ENCODE measurements around the gene TBC1D5. TPM values are rescaled to one million over a fixed set of nuclear protein-coding genes. Genes with fewer than 3 reads are reported as not detected.

Gene TBC1D5
- total RNA-seq, 1 experiment from 2014 or later: 38.3 TPM

DNA sequence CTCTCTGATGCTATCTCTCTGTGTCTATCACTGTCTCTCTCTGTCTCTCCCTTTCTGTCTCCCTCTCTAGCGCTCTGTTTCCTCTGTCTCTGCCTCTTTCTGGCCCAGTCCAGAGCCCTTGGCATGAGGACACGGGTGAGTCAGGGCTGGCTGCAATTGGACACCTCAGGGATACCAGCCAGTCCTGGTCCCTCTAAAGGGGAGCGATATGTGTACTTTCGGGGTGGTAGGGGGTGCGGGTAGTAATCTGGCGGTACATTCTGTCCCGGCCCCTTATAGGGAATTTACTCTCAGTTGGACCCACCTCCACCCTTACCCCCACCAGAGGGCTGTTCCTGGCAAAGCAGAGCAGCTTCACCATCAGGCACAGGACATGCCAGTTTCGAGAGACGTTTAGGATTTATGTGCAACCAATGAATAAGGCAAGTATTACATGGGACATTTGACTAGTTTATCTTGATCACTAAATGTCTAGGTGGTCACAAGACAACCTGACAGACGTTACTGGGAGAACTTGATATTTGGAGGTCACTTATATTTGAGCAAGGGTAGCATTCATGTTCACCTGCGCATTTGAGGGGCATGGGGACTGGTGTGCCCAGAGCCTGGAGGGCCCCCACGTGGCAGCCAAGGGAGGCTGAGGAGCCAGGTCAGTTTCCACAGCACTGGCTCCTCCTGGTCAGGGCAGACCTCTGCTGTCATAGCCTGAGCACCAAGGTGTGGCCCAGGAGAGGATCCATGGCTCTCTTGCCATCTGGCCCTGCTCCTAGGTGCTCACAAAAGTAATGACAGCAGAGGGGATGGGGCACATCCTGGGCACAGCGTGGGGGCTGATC is 601.5 kb downstream of the TBC1D5 start:
- TF ChIP-seq, protein P1, sequence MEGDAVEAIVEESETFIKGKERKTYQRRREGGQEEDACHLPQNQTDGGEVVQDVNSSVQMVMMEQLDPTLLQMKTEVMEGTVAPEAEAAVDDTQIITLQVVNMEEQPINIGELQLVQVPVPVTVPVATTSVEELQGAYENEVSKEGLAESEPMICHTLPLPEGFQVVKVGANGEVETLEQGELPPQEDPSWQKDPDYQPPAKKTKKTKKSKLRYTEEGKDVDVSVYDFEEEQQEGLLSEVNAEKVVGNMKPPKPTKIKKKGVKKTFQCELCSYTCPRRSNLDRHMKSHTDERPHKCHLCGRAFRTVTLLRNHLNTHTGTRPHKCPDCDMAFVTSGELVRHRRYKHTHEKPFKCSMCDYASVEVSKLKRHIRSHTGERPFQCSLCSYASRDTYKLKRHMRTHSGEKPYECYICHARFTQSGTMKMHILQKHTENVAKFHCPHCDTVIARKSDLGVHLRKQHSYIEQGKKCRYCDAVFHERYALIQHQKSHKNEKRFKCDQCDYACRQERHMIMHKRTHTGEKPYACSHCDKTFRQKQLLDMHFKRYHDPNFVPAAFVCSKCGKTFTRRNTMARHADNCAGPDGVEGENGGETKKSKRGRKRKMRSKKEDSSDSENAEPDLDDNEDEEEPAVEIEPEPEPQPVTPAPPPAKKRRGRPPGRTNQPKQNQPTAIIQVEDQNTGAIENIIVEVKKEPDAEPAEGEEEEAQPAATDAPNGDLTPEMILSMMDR (IDR thresholded peaks at IDR 0.05; ENCODE audit: unreplicated experiment): no peak
- CTCF ChIA-PET: no interaction called here
- H3K36me3 Mint-ChIP-seq (ENCODE audit: insufficient read depth, unreplicated experiment): no peaks in the 10 kb centered on the region
- no peaks in the 10 kb centered on the region for H3K4me1 Mint-ChIP-seq (ENCODE audit: low read depth, unreplicated experiment)
- BruUV-seq (replicated peaks): no TSS peak
- no peak for DNase-seq
- intact Hi-C loops (cut with micrococcal nuclease; ENCODE audit: unreplicated experiment): no loop called here
- H3K9me3 Mint-ChIP-seq (ENCODE audit: low read depth, unreplicated experiment): peaks cover 3% of the 10 kb centered on the region
- H3K27ac Mint-ChIP-seq (ENCODE audit: unreplicated experiment): no peak overlapping the region
- no peak overlapping the region for H3K4me3 Mint-ChIP-seq (ENCODE audit: low read depth, unreplicated experiment)
- peaks cover 13% of the 10 kb centered on the region for H3K27me3 Mint-ChIP-seq (ENCODE audit: unreplicated experiment)

DNA sequence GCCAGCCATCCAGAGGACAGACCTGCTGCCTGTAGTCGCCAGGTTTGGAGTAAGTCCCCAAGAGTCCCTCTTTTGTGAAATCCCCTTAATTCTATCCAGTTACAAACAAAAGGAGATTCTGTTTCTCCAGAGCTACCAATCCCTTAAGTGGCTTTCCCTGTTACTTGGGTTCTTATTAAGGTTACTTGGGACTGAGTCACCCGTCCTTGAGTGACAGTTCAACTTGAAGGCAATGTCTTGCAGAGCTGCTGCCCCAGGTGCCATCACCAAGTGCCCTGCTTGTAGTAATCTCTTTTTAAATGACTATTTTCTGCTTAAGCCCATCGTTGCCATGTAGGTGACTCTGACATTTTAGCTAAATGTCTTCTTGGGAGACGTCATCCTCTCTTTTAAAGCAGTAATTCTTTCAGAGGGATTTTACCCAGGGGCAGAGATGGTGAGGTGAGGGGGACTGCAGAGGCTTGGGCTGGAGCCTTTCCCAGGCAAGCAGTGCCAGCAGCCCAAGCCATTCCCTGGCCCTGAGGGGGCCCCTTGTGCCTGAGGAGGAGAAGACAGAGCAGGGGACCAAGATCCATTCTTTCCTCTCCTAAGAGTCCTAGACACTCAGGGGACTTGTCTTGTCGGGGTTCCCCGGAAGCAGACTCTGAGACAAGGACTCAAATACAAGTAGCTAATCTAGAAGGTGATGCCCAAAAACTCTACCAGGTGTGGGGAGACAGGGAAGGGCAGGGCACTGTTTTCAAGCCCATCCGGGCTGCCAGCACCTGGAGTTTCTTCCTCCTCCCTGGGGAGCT is 604.0 kb downstream of the TBC1D5 start:
- CTCF ChIA-PET: no interaction called here
- no peak overlapping the region for H3K4me3 Mint-ChIP-seq (ENCODE audit: low read depth, unreplicated experiment)
- H3K27ac Mint-ChIP-seq (ENCODE audit: unreplicated experiment): no peak overlapping the region
- H3K9me3 Mint-ChIP-seq (ENCODE audit: low read depth, unreplicated experiment): peaks cover 3% of the 10 kb centered on the region
- no peaks in the 10 kb centered on the region for H3K36me3 Mint-ChIP-seq (ENCODE audit: insufficient read depth, unreplicated experiment)
- TF ChIP-seq, protein P1 (IDR thresholded peaks at IDR 0.05; ENCODE audit: unreplicated experiment): no peak
- intact Hi-C loops (cut with micrococcal nuclease; ENCODE audit: unreplicated experiment): no loop called here
- H3K27me3 Mint-ChIP-seq (ENCODE audit: unreplicated experiment): peaks cover 13% of the 10 kb centered on the region
- no TSS peak for BruUV-seq (replicated peaks)
- no peak for DNase-seq
- no peaks in the 10 kb centered on the region for H3K4me1 Mint-ChIP-seq (ENCODE audit: low read depth, unreplicated experiment)

DNA sequence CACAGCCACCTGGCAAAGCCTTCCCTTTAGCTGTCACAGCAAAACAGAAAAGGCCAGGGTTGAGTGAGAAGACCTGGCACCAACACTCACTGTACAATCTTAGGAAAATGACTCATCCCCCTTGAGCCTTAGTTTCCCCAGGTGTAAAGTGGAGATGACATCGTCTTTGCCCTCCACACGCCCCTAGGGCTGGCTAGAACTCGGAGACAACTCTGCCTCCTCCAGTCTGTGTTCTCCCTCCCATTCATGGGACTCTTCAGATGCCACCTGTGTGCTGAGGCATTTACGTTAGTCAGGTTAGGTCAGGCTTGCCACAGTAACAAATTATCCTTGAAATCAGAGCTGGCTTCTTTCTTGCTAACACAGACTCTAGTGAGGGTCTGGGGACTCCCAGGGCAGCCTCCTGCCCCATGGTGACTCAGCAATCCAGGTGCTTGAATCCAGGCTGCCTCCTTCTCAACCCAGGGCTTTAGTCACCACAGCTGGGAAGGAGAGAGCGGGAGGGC is 605.1 kb downstream of the TBC1D5 start:
- Mint-ChIP-seq H3K27ac (ENCODE audit: unreplicated experiment) (no peak overlapping the region), H3K27me3 (ENCODE audit: unreplicated experiment) (peaks cover 13% of the 10 kb centered on the region), H3K36me3 (ENCODE audit: insufficient read depth, unreplicated experiment) (no peaks in the 10 kb centered on the region), H3K4me3 (ENCODE audit: low read depth, unreplicated experiment) (no peak overlapping the region), H3K9me3 (ENCODE audit: low read depth, unreplicated experiment) (peaks cover 3% of the 10 kb centered on the region), H3K4me1 (ENCODE audit: low read depth, unreplicated experiment) (no peaks in the 10 kb centered on the region)
- TF ChIP-seq, protein P1 (IDR thresholded peaks at IDR 0.05; ENCODE audit: unreplicated experiment): no peak
- no peak for DNase-seq
- BruUV-seq (replicated peaks): no TSS peak
- intact Hi-C loops (cut with micrococcal nuclease; ENCODE audit: unreplicated experiment): no loop called here
- CTCF ChIA-PET: no interaction called here

DNA sequence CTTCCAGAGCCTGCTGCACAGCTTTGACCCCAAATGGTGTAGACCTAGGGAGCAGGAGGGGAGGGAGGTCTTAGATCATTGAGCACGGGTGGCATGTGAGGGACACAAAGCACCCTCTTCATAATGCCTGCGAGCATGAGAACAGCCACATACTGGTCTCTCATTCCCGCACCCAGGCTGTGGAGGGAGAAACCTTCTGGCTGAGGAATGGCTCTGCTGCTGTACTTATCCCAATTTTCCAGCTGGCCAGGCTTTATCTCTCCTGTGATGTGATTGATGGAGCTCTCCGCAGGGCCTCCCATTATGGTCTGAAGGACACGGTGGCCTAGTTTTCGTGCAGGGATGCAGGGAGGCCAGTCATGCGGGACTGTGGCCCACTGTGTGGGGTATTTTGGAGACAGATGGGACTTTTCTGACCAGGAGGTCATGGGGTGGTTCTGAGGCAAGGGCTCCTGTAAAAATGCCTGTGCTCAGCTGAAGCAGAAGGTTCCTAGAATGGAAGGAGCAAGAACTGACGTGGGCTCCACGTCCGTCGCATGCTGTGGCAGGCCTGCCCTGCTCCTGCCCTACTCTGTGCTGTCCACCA is 606.2 kb downstream of the TBC1D5 start:
- Mint-ChIP-seq H3K4me3 (ENCODE audit: low read depth, unreplicated experiment) (no peak overlapping the region), H3K36me3 (ENCODE audit: insufficient read depth, unreplicated experiment) (no peaks in the 10 kb centered on the region), H3K4me1 (ENCODE audit: low read depth, unreplicated experiment) (no peaks in the 10 kb centered on the region), H3K27me3 (ENCODE audit: unreplicated experiment) (peaks cover 13% of the 10 kb centered on the region), H3K27ac (ENCODE audit: unreplicated experiment) (no peak overlapping the region), H3K9me3 (ENCODE audit: low read depth, unreplicated experiment) (peaks cover 3% of the 10 kb centered on the region)
- intact Hi-C loops (cut with micrococcal nuclease; ENCODE audit: unreplicated experiment): no loop called here
- TF ChIP-seq, protein P1 (IDR thresholded peaks at IDR 0.05; ENCODE audit: unreplicated experiment): no peak
- CTCF ChIA-PET: no interaction called here
- BruUV-seq (replicated peaks): no TSS peak
- DNase-seq: no peak

Measured in Calu3 (cell line).